Mesothelial cell of epicardium (in vitro differentiated cells): ENCODE data around the gene HTRA1. TPM values are rescaled to one million over a fixed set of nuclear protein-coding genes. Genes with fewer than 3 reads are reported as not detected.

Experiments
- DNase-seq, 2 experiments: peaks; one replicate each; pipeline ENCODE4 v3.0.0; 2021; ENCODE audit warnings: low spot score in 2 of 2; ENCODE audit not compliant: unreplicated experiment in 2 of 2
- H3K27ac Mint-ChIP-seq: 2 replicates; pipeline ENCODE4 v1.8.0; 2021; ENCODE audit warnings: mixed read lengths
- H3K27me3 Mint-ChIP-seq: 2 replicates; pipeline ENCODE4 v1.8.0; 2021; ENCODE audit warnings: low read depth, mixed read lengths
- H3K36me3 Mint-ChIP-seq: 2 replicates; pipeline ENCODE4 v1.8.0; 2021; ENCODE audit warnings: mixed read lengths
- H3K4me1 Mint-ChIP-seq: 2 replicates; pipeline ENCODE4 v1.8.0; 2021; ENCODE audit warnings: mixed read lengths
- H3K4me3 Mint-ChIP-seq: 2 replicates; pipeline ENCODE4 v1.8.0; 2021; ENCODE audit warnings: mild to moderate bottlenecking, moderate library complexity, mixed read lengths
- H3K9me3 Mint-ChIP-seq: 2 replicates; pipeline ENCODE4 v1.8.0; 2021; ENCODE audit warnings: mixed read lengths
- total RNA-seq: library from RNA; stranded (reverse); gene quantifications from 3 replicates; pipeline ENCODE4 v1.2.1, GENCODE V29; 2021
- TF ChIP-seq, protein P1 (sequence below): fragments of 200-600 bp; sonication (generic); IDR thresholded peaks from one replicate; pipeline ENCODE4 v1.5.0; 2021; ENCODE audit warnings: antibody characterized with exemption; ENCODE audit not compliant: unreplicated experiment

Gene HTRA1
- total RNA-seq, 1 donor from 2014 or later, result 12.2 TPM

DNA sequence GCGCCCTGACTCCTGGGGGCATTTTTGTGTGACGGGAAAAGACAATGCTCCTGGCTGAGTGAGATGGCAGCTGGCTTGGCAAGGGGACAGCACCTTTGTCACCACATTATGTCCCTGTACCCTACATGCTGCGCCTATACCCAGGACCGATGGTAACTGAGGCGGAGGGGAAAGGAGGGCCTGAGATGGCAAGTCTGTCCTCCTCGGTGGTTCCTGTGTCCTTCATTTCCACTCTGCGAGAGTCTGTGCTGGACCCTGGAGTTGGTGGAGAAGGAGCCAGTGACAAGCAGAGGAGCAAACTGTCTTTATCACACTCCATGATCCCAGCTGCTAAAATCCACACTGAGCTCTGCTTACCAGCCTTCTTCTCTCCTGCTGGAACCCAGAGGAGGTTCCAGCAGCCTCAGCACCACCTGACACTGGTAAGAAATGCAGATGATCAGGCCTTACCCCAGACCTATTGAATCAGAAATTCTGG, 6.7 kb upstream of the HTRA1 start, which contains the start of gene ARMS2:
Gene ARMS2, plus strand, starts transcription at position 51 of the 478 bp plus-strand sequence. Its CDS starts 75 bp downstream, at position 126.
- TF ChIP-seq, protein P1, sequence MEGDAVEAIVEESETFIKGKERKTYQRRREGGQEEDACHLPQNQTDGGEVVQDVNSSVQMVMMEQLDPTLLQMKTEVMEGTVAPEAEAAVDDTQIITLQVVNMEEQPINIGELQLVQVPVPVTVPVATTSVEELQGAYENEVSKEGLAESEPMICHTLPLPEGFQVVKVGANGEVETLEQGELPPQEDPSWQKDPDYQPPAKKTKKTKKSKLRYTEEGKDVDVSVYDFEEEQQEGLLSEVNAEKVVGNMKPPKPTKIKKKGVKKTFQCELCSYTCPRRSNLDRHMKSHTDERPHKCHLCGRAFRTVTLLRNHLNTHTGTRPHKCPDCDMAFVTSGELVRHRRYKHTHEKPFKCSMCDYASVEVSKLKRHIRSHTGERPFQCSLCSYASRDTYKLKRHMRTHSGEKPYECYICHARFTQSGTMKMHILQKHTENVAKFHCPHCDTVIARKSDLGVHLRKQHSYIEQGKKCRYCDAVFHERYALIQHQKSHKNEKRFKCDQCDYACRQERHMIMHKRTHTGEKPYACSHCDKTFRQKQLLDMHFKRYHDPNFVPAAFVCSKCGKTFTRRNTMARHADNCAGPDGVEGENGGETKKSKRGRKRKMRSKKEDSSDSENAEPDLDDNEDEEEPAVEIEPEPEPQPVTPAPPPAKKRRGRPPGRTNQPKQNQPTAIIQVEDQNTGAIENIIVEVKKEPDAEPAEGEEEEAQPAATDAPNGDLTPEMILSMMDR, result no peak
- Mint-ChIP-seq H3K4me1 (peaks cover 9% of the 10 kb centered on the region), H3K4me3 (no peak within 1 kb of the TSS), H3K36me3 (peaks cover 1% of the 10 kb centered on the region), H3K27ac (no peak within 1 kb of the TSS), H3K9me3 (no peaks in the 10 kb centered on the region), H3K27me3 (peaks cover 18% of the 10 kb centered on the region)
- DNase-seq, result no peak

DNA sequence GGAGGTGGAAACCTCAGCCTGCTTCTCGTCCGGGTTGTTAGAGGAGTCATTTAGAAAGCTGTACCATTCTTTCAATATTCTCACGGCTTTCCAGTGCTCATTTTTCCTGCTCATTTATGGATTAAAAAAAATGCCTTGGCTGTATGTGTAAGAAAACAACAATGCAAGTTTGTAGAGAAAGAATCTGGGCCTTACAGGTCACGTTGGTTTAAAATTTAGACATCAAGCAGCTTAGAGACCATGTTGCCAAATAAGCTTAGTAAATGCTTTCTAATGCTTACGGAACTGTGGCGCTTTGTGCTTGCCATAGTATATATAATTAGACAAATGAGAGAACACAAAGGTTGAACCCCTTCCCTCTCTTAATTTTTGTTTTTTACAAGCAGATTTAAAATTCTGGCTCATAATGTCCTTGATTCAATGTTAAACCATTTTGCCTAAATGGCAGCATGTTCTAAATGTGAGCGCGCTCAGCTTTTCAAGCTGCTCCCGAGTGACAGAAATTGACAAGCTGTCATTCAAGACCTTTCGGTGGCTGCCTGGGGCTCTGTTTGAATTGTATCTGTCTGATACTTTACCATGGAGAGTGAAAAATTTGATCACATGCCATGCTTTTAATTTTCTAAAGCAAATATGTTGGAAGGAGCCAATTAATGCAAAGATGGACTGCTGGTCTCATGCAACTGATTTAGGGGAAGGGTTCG, 5.8 kb upstream of the HTRA1 start:
- no peak overlapping the region for H3K27ac Mint-ChIP-seq
- H3K9me3 Mint-ChIP-seq, result no peaks in the 10 kb centered on the region
- peaks cover 27% of the 10 kb centered on the region for H3K27me3 Mint-ChIP-seq
- no peak for DNase-seq
- peaks cover 1% of the 10 kb centered on the region for H3K36me3 Mint-ChIP-seq
- no peak overlapping the region for H3K4me3 Mint-ChIP-seq
- peaks cover 7% of the 10 kb centered on the region for H3K4me1 Mint-ChIP-seq
- TF ChIP-seq, protein P1, result no peak

DNA sequence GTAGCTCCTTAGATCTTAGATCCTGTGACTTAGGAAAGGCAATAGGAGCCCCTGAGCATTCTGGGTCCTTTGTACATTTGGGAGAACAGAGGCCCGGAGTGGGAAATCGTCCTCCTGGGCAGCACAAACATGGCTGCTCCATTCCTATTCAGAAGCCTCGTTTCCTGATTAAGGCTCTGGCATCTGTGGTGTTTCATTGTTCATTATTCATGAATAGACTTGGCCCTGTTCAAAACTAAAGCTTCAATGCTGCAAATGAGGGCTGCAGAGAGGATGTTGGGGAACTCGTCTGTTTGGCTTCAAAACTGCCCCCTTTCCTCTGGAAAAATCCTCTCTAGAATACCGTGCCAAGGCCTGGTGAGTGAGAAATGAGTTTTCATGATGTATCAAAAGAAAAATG, 3.4 kb upstream of the HTRA1 start:
- TF ChIP-seq, protein P1, result no peak
- Mint-ChIP-seq H3K4me1 (peaks cover 17% of the 10 kb centered on the region), H3K4me3 (no peak overlapping the region), H3K9me3 (no peaks in the 10 kb centered on the region), H3K27ac (no peak overlapping the region), H3K27me3 (peaks cover 40% of the 10 kb centered on the region), H3K36me3 (peaks cover 1% of the 10 kb centered on the region)
- DNase-seq, result no peak

DNA sequence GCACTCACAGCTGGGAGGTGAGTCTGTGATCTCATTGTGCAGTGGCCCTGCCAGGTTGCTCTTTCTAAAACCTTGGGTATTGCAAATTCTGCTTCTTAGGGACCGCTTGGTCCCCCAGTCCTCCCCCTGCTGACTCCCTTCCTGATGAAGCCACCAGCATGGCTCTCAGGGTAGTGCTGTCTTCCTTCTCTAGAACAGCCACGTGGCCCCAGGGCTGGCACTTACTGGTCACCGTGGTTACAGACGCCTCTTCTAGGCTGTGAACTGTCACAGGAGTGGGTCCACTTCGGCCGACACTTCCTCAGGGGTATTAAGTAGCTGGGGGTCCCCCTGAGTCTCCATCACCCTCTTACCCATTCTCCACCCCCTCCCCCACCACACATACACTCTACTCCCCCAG, 2.7 kb upstream of the HTRA1 start:
- no peak for DNase-seq
- no peaks in the 10 kb centered on the region for H3K9me3 Mint-ChIP-seq
- no peak overlapping the region for H3K4me3 Mint-ChIP-seq
- no peak overlapping the region for H3K27ac Mint-ChIP-seq
- TF ChIP-seq, protein P1, result no peak
- peaks cover 18% of the 10 kb centered on the region for H3K4me1 Mint-ChIP-seq
- peaks cover 1% of the 10 kb centered on the region for H3K36me3 Mint-ChIP-seq
- H3K27me3 Mint-ChIP-seq, result peaks cover 47% of the 10 kb centered on the region

DNA sequence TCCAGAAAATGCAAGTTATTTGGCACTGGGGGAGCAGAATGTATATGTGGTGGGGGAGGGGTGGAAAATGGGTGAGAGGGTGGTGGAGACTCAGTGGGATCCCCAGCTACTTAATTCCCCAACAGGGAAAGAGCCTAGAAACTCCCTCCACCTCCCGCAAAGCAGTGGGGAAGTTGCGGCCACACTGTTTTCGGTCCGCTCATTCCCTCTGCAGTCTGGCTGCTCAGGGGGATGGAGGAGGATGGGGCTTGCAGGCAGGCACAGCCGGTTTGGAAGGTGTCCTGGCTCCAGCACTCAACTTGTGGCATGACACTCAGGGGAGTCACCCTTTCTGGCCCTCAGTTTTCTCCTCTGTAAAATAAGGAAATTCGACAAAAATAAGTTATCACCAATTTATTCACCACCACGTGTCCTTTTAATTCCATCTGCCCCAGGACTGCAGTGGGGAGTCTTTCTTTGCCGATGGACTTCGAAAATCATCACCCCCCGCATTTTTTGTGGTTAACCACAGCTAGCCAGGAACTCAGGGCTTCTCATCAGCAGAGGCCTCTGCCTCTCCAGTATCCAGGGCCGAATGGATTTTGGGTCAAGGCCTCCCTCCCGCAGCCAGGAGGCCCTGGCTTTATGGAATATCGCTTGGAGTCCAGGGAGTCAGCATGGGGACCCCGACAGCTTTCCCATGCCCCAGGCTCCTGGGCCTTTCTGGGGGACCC, 1.6 kb upstream of the HTRA1 start:
- Mint-ChIP-seq H3K9me3 (no peaks in the 10 kb centered on the region), H3K27me3 (peaks cover 58% of the 10 kb centered on the region), H3K4me1 (peaks cover 12% of the 10 kb centered on the region), H3K4me3 (no peak overlapping the region), H3K36me3 (no peaks in the 10 kb centered on the region), H3K27ac (no peak overlapping the region)
- DNase-seq, result no peak
- TF ChIP-seq, protein P1, result no peak
